Right lobe of liver (tissue), 6 donors: ENCODE data around the gene NUDT7. TPM values are rescaled to one million over a fixed set of nuclear protein-coding genes. Genes with fewer than 3 reads are reported as not detected.
A peak's percentile ranks its signal among the peaks of the same experiment; 100 is the strongest.

Experiments
- ATAC-seq, 4 donors: fragments of 200-7000 bp; cut with Tn5 transposase; one replicate each; pipeline ENCODE4 v1.9.1; 2020; ENCODE audit warnings: mild to moderate bottlenecking in 4 of 4, moderate library complexity in 4 of 4
- DNase-seq, 3 donors: peaks; one replicate each; pipeline ENCODE4 v3.0.0-alpha.2; 2020
- H3K27ac ChIP-seq, 3 donors: fragments of 200-600 bp; one replicate each; pipeline ENCODE4 v1.8.0; 2022
- H3K27me3 ChIP-seq, 2 donors: fragments of 200-600 bp; one replicate each; pipeline ENCODE4 v1.8.0; 2022
- H3K36me3 ChIP-seq, 4 donors: fragments of 200-600 bp; sonication (generic) in 1 of 4; one replicate each; pipeline versions ENCODE4 v1.5.1 to v1.8.0; 2017 to 2022; ENCODE audit warnings: control low read depth in 1 of 4
- H3K4me1 ChIP-seq, 4 donors: fragments of 200-600 bp; sonication (generic) in 1 of 4; one replicate each; pipeline versions ENCODE4 v1.5.1 to v1.8.0; 2017 to 2022; ENCODE audit warnings: control low read depth in 1 of 4
- H3K4me3 ChIP-seq, 3 donors: fragments of 200-600 bp; one replicate each; pipeline ENCODE4 v1.8.0; 2022
- H3K9me3 ChIP-seq, 4 donors: fragments of 200-600 bp; sonication (generic) in 1 of 4; one replicate each; pipeline versions ENCODE4 v1.5.1 to v1.8.0; 2017 to 2022; ENCODE audit warnings: control low read depth in 1 of 4
- POLR2A ChIP-seq: fragments of 450-650 bp; IDR thresholded peaks from one replicate; pipeline ENCODE4 v1.6.1; 2017; ENCODE audit warnings: antibody characterized with exemption, mild to moderate bottlenecking
- WGBS: methylation state at CpG from one replicate; pipeline ENCODE4 v1.1.6; 2018; ENCODE audit warnings: low coverage, low lambda C conversion rate; ENCODE audit not compliant: insufficient coverage; ENCODE audit errors: missing lambda C conversion rate; 5-methylcytosine and 5-hydroxymethylcytosine counted together
- intact Hi-C, 2 donors: fragments of 100-400 bp; cut with DNase I; formaldehyde crosslinking; loops; one replicate each; pipeline versions ENCODE4 v1.11.2 to v1.14.1; 2022
- total RNA-seq, 6 experiments: library from RNA; depleted of rRNA in 2 of 6; stranded (reverse); fragments of >200 nt in 2 of 6; fragmentation: NEBNext Ultra II Directional in 3 of 6; extraction: Animal tissue kit (Norgen Biotek cat#: 25700) in 3 of 6; gene quantifications; one replicate each; pipeline versions ENCODE4 v1.1.0 to v1.2.4, GENCODE V29; 2016 to 2023
- TF ChIP-seq, protein P1 (sequence below), 4 donors: fragments of 200-600 bp in 3 of 4; fragments of 450-650 bp in 1 of 4; IDR thresholded peaks; one replicate each; pipeline versions ENCODE4 v1.5.1 to v1.8.0; 2016 to 2022; ENCODE audit warnings: antibody characterized with exemption in 4 of 4, mild to moderate bottlenecking in 2 of 4
- donor health status: DM: no; HTN: yes; CAD: no.
- donor health status: DM: no; HTN: no; CAD: no.
- donor health status: DM: no; HTN: no; CAD: no.
- donor health status: DM: no; HTN: yes; CAD: no.
- donor health status: DM: no; HTN: yes; CAD: no.

The NUDT7 gene
- total RNA-seq, 6 experiments from 2014 or later: 24.6 to 35.0 (median 29.5) TPM

DNA sequence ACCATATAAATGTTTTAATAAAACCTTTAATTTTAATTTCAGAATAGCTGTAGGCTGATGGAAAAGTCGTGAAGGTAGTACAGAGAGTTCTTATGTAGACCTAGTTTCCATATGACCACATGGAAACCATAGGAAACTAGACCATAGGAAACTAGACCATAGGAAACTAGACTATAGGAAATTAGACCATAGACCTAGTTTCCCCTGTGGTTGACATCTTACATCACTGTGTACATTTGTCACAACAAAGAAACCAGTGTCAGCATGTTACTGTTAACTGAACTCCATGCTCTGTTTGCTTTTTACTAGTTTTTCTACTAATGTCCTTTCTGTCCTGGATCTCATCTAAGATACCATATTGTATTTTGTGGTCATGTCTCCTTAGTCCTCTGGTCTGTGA lies 14.6 kb downstream of the NUDT7 start:
- Histone ChIP-seq H3K9me3 (no peaks in the 10 kb centered on the region), H3K4me1 (no peaks in the 10 kb centered on the region), H3K27ac (no peak overlapping the region), H3K27me3 (no peaks in the 10 kb centered on the region), H3K4me3 (no peak overlapping the region), H3K36me3 (no peaks in the 10 kb centered on the region)
- 58% methylated on average over 1 of the region's 1 CpG for WGBS
- DNase-seq (no peak), ATAC-seq (peak; percentile 17 to 74 (median 58))
- TF ChIP-seq, protein P1, sequence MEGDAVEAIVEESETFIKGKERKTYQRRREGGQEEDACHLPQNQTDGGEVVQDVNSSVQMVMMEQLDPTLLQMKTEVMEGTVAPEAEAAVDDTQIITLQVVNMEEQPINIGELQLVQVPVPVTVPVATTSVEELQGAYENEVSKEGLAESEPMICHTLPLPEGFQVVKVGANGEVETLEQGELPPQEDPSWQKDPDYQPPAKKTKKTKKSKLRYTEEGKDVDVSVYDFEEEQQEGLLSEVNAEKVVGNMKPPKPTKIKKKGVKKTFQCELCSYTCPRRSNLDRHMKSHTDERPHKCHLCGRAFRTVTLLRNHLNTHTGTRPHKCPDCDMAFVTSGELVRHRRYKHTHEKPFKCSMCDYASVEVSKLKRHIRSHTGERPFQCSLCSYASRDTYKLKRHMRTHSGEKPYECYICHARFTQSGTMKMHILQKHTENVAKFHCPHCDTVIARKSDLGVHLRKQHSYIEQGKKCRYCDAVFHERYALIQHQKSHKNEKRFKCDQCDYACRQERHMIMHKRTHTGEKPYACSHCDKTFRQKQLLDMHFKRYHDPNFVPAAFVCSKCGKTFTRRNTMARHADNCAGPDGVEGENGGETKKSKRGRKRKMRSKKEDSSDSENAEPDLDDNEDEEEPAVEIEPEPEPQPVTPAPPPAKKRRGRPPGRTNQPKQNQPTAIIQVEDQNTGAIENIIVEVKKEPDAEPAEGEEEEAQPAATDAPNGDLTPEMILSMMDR (IDR thresholded peaks at IDR 0.05): no peak
- intact Hi-C loops: no loop called here

- intact Hi-C loops: no loop called here
- Histone ChIP-seq H3K4me1 (no peaks in the 10 kb centered on the region), H3K9me3 (no peaks in the 10 kb centered on the region), H3K4me3 (no peak overlapping the region), H3K27me3 (no peaks in the 10 kb centered on the region), H3K36me3 (no peaks in the 10 kb centered on the region), H3K27ac (no peak overlapping the region)
- ATAC-seq (no peak), DNase-seq (no peak)
- WGBS: 92% methylated on average over 7 of the region's 10 CpGs
- TF ChIP-seq POLR2A: no peak
- TF ChIP-seq, protein P1 (IDR thresholded peaks at IDR 0.05): no peak
Observed at GRCh38 chr16:77738706-77739558, 16.6 kb downstream of the NUDT7 start.

GRCh38 chr16:77739559-77739892 lies 17.2 kb downstream of the NUDT7 start:
- ATAC-seq (no peak), DNase-seq (no peak)
- intact Hi-C loops: no loop called here
- no peak overlapping the region for H3K4me3 ChIP-seq
- H3K4me1 ChIP-seq: no peaks in the 10 kb centered on the region
- H3K9me3 ChIP-seq: no peaks in the 10 kb centered on the region
- TF ChIP-seq, protein P1 (IDR thresholded peaks at IDR 0.05): no peak
- TF ChIP-seq POLR2A: no peak
- H3K27ac ChIP-seq: no peak overlapping the region
- H3K27me3 ChIP-seq: no peaks in the 10 kb centered on the region
- no peaks in the 10 kb centered on the region for H3K36me3 ChIP-seq
- 100% methylated on average over 1 of the region's 1 CpG for WGBS

GRCh38 chr16:77744141-77744540 lies 21.8 kb downstream of the NUDT7 start:
- H3K9me3 ChIP-seq: no peaks in the 10 kb centered on the region
- no peak overlapping the region for H3K27ac ChIP-seq
- no peak for TF ChIP-seq POLR2A
- TF ChIP-seq, protein P1 (IDR thresholded peaks at IDR 0.05): no peak
- no peaks in the 10 kb centered on the region for H3K4me1 ChIP-seq
- no peak overlapping the region for H3K4me3 ChIP-seq
- no peaks in the 10 kb centered on the region for H3K36me3 ChIP-seq
- H3K27me3 ChIP-seq: no peaks in the 10 kb centered on the region
- no peak for DNase-seq
- whole genome bisulfite sequencing: 56% methylated on average over 4 of the region's 4 CpGs
- ATAC-seq: no peak
- intact Hi-C loops: no loop called here
